ENCODE data around the gene SMS. TPM values are rescaled to one million over a fixed set of nuclear protein-coding genes. Genes with fewer than 3 reads are reported as not detected.

Gene SMS
- total RNA-seq, 1 donor from 2014 or later: 161 TPM

DNA sequence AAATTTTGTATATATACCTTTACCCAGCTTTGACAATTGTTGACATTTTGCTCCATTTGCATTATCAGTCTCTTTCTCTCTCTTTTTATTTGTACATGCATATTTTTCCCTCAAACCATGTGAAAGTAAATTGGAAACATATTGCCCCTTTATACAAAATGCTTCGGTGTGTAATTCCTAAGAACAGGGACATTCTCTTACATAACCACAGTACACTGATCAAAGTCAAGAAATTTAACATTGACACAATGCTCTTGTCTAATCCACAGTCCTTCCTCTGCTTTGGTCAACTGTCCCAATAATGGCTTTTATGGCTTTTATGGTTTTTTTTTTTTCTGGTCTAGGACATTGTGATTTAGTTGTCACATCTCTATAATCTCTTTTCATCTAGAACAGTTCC lies 9.5 kb upstream of the SMS start:
- Mint-ChIP-seq H3K9me3 (ENCODE audit: unreplicated experiment) (no peaks in the 10 kb centered on the region), H3K27ac (ENCODE audit: unreplicated experiment) (no peak overlapping the region), H3K4me3 (ENCODE audit: unreplicated experiment) (no peak overlapping the region), H3K4me1 (ENCODE audit: unreplicated experiment) (no peaks in the 10 kb centered on the region), H3K27me3 (ENCODE audit: unreplicated experiment) (peaks cover 4% of the 10 kb centered on the region), H3K36me3 (ENCODE audit: low read depth, unreplicated experiment) (no peaks in the 10 kb centered on the region)
- no peak for DNase-seq (ENCODE audit: low spot score)
- TF ChIP-seq, protein P1, sequence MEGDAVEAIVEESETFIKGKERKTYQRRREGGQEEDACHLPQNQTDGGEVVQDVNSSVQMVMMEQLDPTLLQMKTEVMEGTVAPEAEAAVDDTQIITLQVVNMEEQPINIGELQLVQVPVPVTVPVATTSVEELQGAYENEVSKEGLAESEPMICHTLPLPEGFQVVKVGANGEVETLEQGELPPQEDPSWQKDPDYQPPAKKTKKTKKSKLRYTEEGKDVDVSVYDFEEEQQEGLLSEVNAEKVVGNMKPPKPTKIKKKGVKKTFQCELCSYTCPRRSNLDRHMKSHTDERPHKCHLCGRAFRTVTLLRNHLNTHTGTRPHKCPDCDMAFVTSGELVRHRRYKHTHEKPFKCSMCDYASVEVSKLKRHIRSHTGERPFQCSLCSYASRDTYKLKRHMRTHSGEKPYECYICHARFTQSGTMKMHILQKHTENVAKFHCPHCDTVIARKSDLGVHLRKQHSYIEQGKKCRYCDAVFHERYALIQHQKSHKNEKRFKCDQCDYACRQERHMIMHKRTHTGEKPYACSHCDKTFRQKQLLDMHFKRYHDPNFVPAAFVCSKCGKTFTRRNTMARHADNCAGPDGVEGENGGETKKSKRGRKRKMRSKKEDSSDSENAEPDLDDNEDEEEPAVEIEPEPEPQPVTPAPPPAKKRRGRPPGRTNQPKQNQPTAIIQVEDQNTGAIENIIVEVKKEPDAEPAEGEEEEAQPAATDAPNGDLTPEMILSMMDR (IDR thresholded peaks at IDR 0.05; ENCODE audit: unreplicated experiment): no peak

DNA sequence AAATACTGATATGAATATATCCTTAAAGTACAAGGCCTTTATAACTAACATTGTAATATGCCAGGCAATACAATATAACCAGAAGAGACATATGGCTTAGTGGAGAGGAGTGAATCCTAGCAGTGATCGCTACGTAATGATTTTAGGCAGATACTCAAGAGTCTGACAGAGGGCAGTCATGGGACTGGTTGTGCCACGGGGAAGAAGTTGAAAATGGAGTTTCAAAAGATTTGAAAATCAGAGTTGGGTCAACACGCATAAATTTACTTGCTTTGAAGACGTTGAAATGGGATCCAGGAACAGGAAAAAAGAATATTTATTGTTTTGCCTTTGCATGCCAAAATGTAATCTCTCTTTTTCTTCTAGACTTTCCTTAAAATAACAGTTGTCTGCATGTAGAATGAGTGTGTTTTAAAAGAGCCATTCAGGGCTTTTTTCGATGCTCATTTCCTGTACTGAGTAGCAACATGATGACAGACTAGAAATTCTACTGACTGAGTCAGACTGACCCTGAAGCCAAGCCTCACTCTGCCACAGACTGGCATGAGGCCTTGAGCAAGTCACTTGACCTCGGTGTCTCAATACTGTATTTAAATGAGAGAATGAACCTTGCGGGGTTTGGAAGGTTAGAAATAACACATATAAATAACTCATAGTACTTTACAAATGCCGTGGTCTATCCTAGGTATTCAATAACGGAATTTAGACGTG lies 8.1 kb upstream of the SMS start:
- TF ChIP-seq, protein P1 (IDR thresholded peaks at IDR 0.05; ENCODE audit: unreplicated experiment): no peak
- H3K9me3 Mint-ChIP-seq (ENCODE audit: unreplicated experiment): no peaks in the 10 kb centered on the region
- H3K4me3 Mint-ChIP-seq (ENCODE audit: unreplicated experiment): no peak overlapping the region
- no peak overlapping the region for H3K27ac Mint-ChIP-seq (ENCODE audit: unreplicated experiment)
- no peaks in the 10 kb centered on the region for H3K36me3 Mint-ChIP-seq (ENCODE audit: low read depth, unreplicated experiment)
- peaks cover 2% of the 10 kb centered on the region for H3K27me3 Mint-ChIP-seq (ENCODE audit: unreplicated experiment)
- no peaks in the 10 kb centered on the region for H3K4me1 Mint-ChIP-seq (ENCODE audit: unreplicated experiment)
- no peak for DNase-seq (ENCODE audit: low spot score)

DNA sequence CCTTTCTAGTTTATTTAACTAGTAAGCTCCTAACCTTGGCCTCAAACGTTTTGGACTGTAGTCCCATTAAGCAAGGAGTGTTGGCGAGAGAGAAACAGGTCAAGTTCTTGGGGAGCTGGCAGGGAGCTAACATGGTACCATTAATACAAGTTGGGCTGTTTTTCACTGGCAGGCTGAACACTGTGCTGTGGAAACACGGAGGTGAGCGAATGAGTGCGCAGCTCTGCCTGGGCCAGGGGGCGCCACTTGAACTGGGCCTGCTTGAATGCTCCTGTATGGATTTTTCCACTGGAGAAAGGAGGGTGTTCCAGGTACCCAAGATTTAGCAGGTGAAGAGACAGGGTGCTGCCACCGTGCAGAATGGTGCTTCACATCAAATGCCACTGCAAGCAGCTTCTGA lies 7.4 kb upstream of the SMS start:
- no peak overlapping the region for H3K27ac Mint-ChIP-seq (ENCODE audit: unreplicated experiment)
- H3K27me3 Mint-ChIP-seq (ENCODE audit: unreplicated experiment): peaks cover 2% of the 10 kb centered on the region
- H3K36me3 Mint-ChIP-seq (ENCODE audit: low read depth, unreplicated experiment): no peaks in the 10 kb centered on the region
- H3K9me3 Mint-ChIP-seq (ENCODE audit: unreplicated experiment): no peaks in the 10 kb centered on the region
- no peak overlapping the region for H3K4me3 Mint-ChIP-seq (ENCODE audit: unreplicated experiment)
- TF ChIP-seq, protein P1 (IDR thresholded peaks at IDR 0.05; ENCODE audit: unreplicated experiment): no peak
- no peak for DNase-seq (ENCODE audit: low spot score)
- H3K4me1 Mint-ChIP-seq (ENCODE audit: unreplicated experiment): no peaks in the 10 kb centered on the region

DNA sequence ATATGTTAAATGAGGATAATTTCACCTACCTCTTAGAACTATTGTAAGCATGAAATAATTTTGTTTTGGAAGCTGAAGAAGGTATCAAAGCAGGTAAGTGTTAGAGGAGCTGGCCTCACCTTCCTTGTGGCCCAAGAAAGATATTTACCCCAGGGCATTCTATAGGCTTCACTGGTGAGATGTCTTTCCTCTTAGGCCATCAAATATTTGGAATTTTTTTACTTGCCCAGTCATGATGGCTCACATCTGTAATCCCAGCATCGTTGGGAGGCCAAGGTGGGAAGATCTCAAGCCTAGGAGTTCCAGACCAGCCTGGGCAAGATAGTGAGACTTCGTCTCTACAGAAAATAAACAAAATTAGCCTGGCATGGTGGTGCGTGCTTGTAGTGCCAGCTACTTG lies 6.1 kb upstream of the SMS start:
- H3K4me1 Mint-ChIP-seq (ENCODE audit: unreplicated experiment): no peaks in the 10 kb centered on the region
- no peak overlapping the region for H3K27ac Mint-ChIP-seq (ENCODE audit: unreplicated experiment)
- no peaks in the 10 kb centered on the region for H3K36me3 Mint-ChIP-seq (ENCODE audit: low read depth, unreplicated experiment)
- H3K27me3 Mint-ChIP-seq (ENCODE audit: unreplicated experiment): peaks cover 2% of the 10 kb centered on the region
- no peak overlapping the region for H3K4me3 Mint-ChIP-seq (ENCODE audit: unreplicated experiment)
- no peak for DNase-seq (ENCODE audit: low spot score)
- TF ChIP-seq, protein P1 (IDR thresholded peaks at IDR 0.05; ENCODE audit: unreplicated experiment): no peak
- no peaks in the 10 kb centered on the region for H3K9me3 Mint-ChIP-seq (ENCODE audit: unreplicated experiment)

DNA sequence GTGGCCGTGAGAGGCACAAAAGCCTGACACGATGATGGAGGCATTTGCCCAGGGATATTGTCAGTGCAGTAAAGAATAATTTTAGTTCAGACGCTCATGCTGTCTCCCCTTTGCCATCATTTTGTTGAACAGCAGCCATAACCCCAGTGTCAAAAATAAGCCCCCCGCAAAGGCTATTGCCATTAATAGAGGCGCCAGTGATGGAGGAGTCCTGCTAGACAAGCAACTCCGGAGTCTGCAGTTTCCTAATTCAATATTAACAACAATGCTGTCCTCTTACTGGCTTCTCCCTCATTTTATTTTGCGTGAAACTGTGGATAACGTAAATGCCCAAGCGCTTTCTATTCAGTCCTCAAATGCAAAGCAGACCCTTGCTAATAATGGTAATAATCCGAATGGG lies 603 bp upstream of the SMS start:
- Mint-ChIP-seq H3K4me3 (ENCODE audit: unreplicated experiment) (peak overlapping the region; percentile 85), H3K36me3 (ENCODE audit: low read depth, unreplicated experiment) (peaks cover 10% of the 10 kb centered on the region), H3K4me1 (ENCODE audit: unreplicated experiment) (peaks cover 17% of the 10 kb centered on the region), H3K9me3 (ENCODE audit: unreplicated experiment) (no peaks in the 10 kb centered on the region), H3K27ac (ENCODE audit: unreplicated experiment) (peak overlapping the region; percentile 70), H3K27me3 (ENCODE audit: unreplicated experiment) (peaks cover 3% of the 10 kb centered on the region)
- TF ChIP-seq, protein P1 (IDR thresholded peaks at IDR 0.05; ENCODE audit: unreplicated experiment): no peak
- no peak for DNase-seq (ENCODE audit: low spot score)

All from endothelial cell (in vitro differentiated cells).